Activated CD8-positive, alpha-beta memory T cell treated with anti-CD3 and anti-CD28 coated beads for 36 hours (primary cell): ENCODE data around the gene UBFD1. TPM values are rescaled to one million over a fixed set of nuclear protein-coding genes. Genes with fewer than 3 reads are reported as not detected.

Source experiments
- CTCF ChIA-PET: fragments of 350-600 bp; sonication (Branson Sonifier 250); formaldehyde crosslinking; loops from one replicate; lab custom pipeline; 2021; ENCODE audit warnings: antibody characterized with exemption; lab: Charles Lee
- POLR2A ChIA-PET: fragments of 350-600 bp; sonication (Branson Sonifier 250); formaldehyde crosslinking; loops from one replicate; lab custom pipeline; 2021; ENCODE audit warnings: antibody characterized with exemption; lab: Charles Lee
- total RNA-seq, 2 experiments: library from RNA; stranded (reverse); gene quantifications; one replicate each; pipeline ENCODE4 v1.2.3, GENCODE V29; 2021

UBFD1 gene
- total RNA-seq, 2 experiments from 2014 or later, result 56.7 to 62.3 TPM

DNA sequence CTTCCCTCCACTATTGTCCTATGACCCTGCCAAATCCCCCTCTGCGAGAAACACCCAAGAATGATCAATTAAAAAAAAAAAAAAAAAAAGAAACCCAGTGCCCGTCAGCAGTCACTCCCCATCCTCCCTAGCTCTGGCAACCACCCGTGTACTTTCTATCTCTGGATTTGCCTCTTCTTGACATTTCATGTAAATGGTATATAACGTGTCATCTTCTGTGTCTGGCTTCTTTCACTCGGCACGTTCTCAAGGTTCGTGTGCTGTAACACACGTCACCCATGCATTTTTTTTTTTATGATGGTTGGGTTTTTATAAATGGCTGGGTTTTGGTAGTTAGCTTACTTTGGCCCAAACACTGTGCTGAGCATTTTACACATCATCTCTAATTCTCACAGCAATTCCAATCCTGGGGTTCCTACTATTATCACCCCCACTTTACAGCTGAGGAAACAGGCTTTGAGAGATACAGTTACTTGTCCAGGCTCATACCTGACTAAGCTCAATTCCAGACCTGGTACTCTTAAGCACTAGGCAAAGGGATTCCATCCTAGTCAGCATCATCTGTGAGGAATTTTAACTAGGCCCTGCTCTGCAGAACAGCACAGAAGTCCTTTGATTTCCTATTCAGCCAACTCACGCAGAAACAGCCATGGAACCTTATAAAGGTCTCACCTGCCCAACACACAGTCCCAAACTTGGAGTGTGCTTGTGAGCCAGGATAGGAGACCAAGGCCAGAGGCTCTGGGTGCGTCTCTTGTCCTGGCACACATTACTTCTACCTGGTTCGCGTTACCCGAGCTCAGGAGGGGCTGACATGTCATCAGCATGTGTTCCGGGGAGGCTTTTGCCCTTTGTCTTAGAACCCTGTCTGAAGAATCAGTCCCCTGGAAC, 26.9 kb downstream of the UBFD1 start:
- CTCF ChIA-PET, result no interaction called here
- POLR2A ChIA-PET, result no interaction called here

DNA sequence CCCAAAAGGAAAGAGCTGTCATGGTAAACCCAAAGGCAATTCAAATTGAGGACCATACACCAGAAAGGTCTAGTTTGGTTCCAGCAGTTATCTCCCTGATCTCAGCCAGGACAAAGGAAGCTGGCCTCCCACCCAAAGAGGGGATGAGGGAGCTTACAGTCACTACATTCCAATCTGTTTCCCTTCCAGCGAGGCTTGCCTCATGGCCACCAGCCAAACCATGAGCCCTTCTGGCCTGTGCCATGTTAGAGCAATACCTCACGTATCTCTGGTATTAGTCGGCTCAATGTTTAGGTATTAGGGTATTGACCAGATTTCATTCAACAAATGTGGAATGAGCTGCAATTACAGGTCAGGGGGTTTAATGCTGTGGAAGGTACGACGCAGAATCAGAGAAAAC, 30.2 kb downstream of the UBFD1 start:
- ChIA-PET POLR2A (no interaction called here), CTCF (no interaction called here)

DNA sequence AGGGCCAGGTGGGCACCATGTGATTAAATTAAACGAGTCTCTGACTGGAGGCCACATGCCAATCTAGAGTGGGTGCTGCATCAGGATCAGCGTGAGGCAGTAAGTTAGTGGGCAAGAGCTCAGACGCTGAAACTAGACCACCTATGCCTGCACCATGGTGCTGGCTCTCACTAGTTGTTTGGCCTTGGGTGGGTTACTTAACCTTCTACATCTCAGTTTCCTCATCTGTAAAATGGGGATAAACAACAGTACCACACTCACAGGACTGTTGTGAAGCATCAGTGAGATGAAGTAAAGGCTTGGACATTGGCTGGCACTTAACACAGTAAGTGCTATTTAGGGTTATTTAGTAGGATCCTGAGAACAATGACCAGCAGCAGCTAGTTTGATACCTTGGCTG, 32.7 kb downstream of the UBFD1 start:
- POLR2A ChIA-PET, result no interaction called here
- CTCF ChIA-PET, result no interaction called here

DNA sequence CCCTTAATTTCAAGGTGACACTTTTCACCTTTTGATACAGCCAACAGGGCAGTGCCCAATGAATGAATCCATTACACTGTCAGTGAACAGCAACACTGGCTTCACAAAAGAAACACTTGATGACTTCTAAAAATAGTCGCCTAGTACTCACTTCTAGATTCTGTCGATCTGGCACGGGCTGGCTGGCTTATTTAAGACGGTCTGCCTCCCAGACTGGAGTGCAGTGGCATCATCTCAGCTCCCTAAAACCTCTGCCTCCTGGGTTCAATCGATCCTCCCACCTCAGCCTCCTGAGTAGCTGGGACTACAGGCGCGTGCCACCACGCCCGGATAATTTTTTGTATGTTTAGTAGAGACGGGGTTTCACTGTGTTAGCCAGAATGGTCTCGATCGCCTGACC, 36.7 kb downstream of the UBFD1 start:
- CTCF ChIA-PET, result no interaction called here
- POLR2A ChIA-PET, result no interaction called here

DNA sequence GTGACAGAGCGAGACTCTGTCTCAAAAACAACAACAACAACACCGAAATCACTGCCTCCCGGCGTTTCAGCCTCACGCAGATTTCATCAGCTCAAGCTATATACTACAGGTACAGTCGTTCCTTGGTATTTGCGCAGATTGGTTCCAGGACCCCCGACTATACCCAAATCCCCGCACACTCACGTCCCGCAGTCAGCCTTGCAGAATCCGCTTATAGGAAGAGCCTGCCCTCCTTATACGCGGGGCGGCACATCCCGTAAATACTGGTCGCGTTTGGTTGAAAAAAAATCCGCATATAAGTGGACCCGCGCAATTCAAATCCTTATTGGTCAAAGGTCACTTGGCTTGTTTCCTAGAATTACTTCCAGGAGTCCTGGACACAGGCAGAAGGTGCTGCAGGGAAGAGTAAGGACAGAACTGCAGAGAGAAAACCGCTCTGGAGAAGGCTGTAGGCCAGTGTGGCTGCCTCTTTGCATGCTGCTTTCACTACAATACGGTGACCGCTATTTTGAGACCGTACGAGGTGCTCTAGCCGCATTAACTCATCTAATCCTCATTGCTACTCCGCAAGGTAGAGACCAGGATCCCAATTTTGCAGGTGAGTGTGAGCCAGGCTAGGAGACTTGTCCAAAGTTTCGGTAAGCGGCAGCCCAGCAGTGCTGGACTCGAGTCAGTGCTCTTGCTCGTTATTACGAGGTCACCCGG, 37.9 kb downstream of the UBFD1 start:
- ChIA-PET POLR2A (interaction anchor here (2.6 kb wide), 1 partner anchor 37 kb away, joined by 8 read pairs; the partner anchor contains the start of genes EARS2 and UBFD1), CTCF (no interaction called here)

DNA sequence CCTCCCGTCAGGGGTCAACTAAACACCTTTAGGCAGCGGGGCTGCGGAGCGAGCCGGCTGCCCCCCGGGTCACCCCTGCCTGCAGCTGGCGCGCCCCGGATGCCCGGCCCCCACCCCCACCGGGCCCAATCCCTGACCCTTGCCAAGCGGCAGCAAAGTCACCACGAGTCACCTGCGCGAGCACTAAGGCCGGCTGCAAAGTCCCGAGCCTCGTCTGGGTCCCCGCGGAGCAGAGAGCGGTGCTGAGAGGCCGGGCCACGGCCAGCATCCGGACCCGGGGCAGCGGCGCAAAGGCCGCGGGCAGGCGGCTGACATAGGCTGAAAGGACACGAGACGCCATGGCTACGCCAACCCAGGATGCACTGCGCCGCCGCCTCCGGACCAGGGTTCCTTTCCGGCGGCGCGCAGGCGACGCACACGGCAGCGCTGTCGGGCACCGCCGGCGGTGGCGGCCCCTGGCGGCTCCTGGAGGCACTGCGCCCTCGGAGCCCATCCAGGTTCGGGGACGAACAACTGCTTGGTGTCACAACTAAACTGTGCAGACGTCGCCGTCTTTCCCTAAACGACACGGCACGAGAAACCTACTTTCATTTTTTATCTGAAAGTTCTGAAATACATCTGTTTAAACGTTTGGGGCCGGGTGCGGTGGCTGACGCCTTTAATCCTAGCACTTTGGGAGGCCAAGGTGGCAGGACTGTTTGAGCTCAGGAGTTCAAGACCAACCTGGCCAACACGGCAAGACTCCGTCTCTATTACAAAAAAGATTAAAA, 38.6 kb downstream of the UBFD1 start, which contains the start of gene NDUFAB1:
TSS of gene NDUFAB1 (minus strand) at position 366 of the 770 bp plus-strand sequence. CDS start at position 340, 26 bp downstream.
- POLR2A ChIA-PET, result interaction anchor here (2.6 kb wide), 1 partner anchor 38 kb away, joined by 8 read pairs; the partner anchor contains the start of genes EARS2 and UBFD1
- CTCF ChIA-PET, result interaction anchor here (0.6 to 1.5 kb wide), 9 partner anchors 15 to 165 kb away, joined by 3 to 6 read pairs (median 3); partner anchors contain the start of genes PALB2 and UBFD1

DNA sequence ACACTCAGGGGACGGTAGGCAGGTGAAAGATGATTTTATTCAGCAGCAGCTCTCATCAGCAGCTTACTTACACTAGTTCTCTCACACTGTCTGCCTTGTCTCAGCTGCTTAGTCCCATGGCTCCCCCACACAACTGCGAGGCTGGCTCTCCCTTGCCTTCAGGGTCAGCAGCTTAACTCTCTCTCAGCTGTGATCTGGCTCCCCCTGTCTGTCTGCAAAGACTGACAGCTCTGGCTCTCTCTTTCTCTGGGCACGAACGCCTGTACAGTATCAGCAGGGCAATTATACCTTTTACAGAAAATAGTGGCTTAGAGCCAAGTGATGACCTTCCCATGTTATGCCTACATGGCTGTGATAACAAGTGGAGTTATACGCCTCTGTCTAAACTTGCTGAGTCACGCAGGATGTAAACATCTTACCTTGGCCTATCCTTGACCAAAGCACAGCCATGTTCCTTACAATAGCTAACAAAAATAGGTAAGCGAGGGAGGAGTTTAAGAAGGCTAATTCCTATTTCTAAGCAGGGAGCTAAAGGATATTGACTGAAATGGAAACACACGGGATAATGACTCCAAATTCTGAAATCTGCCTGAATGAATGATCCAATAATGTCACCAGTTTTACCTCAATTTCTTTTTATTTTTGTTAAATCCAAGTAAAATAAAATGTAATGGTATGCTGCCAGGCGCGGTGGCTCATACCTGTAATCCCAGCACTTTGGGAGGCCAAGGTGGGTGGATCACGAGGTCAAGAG, 39.7 kb downstream of the UBFD1 start:
- ChIA-PET POLR2A (interaction anchor here (2.6 kb wide), 1 partner anchor 39 kb away, joined by 8 read pairs; the partner anchor contains the start of genes EARS2 and UBFD1), CTCF (interaction anchor here (0.6 to 1.5 kb wide), 9 partner anchors 14 to 166 kb away, joined by 3 to 6 read pairs (median 3); partner anchors contain the start of genes PALB2 and UBFD1)

DNA sequence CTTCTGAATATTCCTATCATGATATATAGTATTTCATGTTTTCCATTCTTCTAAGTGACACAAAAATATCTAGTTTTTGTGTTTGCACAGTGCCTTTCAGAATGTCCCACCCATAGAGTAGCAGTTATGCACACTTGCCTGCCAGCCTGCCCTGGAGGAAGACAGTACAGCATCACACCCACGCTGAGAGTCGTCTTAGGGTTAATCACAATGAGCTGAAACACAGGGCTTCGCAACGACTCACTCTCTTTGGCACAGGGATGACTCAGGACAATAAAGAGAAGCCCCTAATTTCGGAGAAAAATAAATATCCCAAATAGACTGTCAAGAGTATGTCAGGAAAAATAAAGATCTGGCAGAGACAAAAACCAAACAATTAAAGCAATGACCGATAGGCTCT, 50.2 kb downstream of the UBFD1 start:
- CTCF ChIA-PET, result no interaction called here
- POLR2A ChIA-PET, result no interaction called here

DNA sequence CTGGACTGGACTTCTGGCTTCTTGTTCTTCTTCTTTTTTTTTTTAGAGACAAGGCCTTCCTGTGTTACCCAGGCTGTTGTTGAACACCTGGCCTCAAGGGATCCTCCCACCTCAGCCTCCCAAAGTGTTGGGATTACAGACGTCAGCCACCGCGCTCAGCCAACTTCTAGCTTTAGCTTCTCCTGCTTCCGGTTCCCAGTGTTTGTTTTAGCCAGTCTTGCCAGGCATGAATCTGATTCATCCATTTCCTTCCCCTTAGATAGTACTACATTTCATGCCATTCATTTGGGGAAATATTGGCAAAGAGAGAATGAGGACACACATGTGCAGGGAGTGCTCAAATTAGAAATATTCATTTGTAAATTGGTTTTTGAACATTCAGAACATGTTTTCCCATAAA, 50.7 kb downstream of the UBFD1 start:
- POLR2A ChIA-PET, result no interaction called here
- CTCF ChIA-PET, result no interaction called here

DNA sequence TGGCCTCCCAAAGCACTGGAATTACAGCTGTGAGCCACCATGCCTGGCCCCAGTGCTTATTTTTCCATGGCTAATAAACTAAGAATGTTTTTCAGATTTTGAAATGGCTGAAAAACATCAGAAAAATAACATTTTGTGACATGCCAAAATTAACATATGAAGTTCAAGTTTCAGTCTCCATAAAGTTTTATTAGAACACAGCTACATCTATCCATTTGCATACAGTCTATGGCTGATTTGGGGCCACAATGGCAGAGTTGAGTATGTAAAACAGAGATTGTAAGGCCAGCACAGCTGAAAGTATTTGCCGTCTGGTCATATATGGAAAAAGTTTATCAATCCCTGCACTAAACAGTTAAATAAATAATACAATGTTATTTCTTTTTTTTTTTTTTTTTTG, 52.4 kb downstream of the UBFD1 start:
- ChIA-PET CTCF (no interaction called here), POLR2A (no interaction called here)

DNA sequence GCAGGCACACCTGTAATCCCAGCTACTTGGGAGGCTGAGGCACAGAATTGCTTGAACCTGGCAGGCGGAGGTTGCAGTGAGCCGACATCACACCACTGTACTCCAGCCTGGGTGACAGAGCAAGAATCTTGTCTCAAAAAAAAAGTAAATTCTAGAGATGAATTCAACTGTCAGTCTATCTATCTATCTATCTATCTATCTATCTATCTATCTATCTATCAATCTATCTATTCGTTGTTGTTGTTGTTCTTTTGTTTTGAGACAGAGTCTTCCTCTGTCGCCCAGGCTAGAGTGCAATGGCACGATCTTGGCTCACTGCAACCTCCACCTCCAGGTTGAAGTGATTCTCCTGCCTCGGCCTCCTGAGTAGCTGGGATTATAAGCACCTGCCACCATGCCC, 53.4 kb downstream of the UBFD1 start:
- CTCF ChIA-PET, result interaction anchor here (1.4 kb wide), 1 partner anchor 14 kb away, joined by 3 read pairs; no protein-coding TSS in a partner anchor
- POLR2A ChIA-PET, result interaction anchor here (0.7 kb wide), 1 partner anchor 10 kb away, joined by 4 read pairs; no protein-coding TSS in a partner anchor

DNA sequence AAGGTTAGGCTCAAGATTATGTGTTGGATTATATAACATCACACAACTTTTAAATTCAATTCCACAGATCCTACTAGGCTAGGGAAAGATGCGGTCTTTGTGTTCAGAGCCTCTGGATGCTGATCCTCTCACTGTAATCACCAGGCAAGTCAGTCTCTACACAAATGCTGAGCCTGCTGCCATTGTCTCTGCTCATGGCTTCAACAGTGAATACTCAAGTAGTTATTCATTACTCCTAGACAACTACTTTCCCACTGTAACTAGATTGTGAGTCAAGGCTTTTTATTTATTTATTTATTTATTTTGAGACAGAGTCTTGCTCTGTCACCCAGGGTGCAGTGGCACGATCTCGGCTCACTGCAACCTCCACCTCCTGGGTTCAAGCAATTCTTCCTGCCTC, 54.4 kb downstream of the UBFD1 start:
- ChIA-PET CTCF (interaction anchor here (1.4 kb wide), 1 partner anchor 15 kb away, joined by 3 read pairs; no protein-coding TSS in a partner anchor), POLR2A (no interaction called here)

DNA sequence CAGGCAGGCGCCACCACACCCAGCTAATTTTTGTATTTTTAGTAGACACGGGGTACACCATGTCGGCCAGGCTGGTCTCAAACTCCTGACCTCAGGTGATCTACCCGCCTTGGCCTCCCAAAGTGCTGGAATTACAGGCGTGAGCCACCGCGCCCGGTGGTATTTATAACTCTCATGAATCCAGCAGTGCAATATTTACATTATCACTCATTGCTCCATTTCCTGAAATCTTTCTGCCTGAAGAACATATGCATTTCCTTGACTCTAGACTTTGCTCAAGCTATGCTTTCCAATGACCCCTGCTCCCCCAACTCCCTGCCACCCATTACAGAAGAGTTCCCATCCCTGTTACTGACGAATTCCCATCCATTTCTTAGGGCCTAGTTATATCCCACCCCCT, 58.3 kb downstream of the UBFD1 start:
- ChIA-PET CTCF (no interaction called here), POLR2A (no interaction called here)

Other genes starting within 250 kb of the UBFD1 start
- 10 to 100 TPM; 16.5 to 18.3 TPM for gene COG7, start 104.5 kb upstream of the UBFD1 start, total RNA-seq
- gene GGA2, start 47.2 kb upstream of the UBFD1 start, total RNA-seq, result 10 to 100 TPM; 90.4 to 95.6 TPM
- gene EARS2, start 377 bp upstream of the UBFD1 start, total RNA-seq, result 10 to 100 TPM; 25.6 to 28.2 TPM
- gene NDUFAB1, start 38.6 kb downstream of the UBFD1 start, total RNA-seq, result 100 to 1,000 TPM; 182 to 186 TPM
- gene PALB2, start 83.6 kb downstream of the UBFD1 start, total RNA-seq, result 10 to 100 TPM; 29.4 to 29.8 TPM
- gene DCTN5, start 83.7 kb downstream of the UBFD1 start, total RNA-seq, result 10 to 100 TPM; 88.3 to 89.5 TPM
- 10 to 100 TPM; 63.9 to 65.0 TPM for gene PLK1, start 121.2 kb downstream of the UBFD1 start, total RNA-seq
- gene ERN2, start 155.5 kb downstream of the UBFD1 start, total RNA-seq, result not detected
- not detected for gene CHP2, start 197.3 kb downstream of the UBFD1 start, total RNA-seq